DOHH2 (cell line): ENCODE measurements around the gene EZH2.

Source experiments
- H3F3A ChIP-seq: fragments of 200-600 bp; sonication (generic), shearing (Covaris generic); 2 replicates; pipeline ENCODE4 v1.6.0; 2016; ENCODE audit warnings: antibody characterized with exemption, mild to moderate bottlenecking; ENCODE audit not compliant: control insufficient read depth, insufficient read depth
- H3K27ac ChIP-seq: fragments of 200-600 bp; sonication (generic); 2 replicates; pipeline ENCODE4 v1.5.1; 2014; ENCODE audit warnings: low read depth, mild to moderate bottlenecking, low read length, moderate library complexity
- H3K27me3 ChIP-seq: fragments of 200-600 bp; sonication (generic); 2 replicates; pipeline ENCODE4 v1.6.1; 2014; ENCODE audit warnings: mild to moderate bottlenecking, low read length, mixed read lengths; ENCODE audit not compliant: control insufficient read depth
- H3K36me3 ChIP-seq: fragments of 200-600 bp; sonication (generic); 2 replicates; pipeline ENCODE4 v1.6.1; 2014; ENCODE audit warnings: mild to moderate bottlenecking, low read length, moderate library complexity, mixed read lengths; ENCODE audit not compliant: control insufficient read depth
- H3K4me1 ChIP-seq: fragments of 200-600 bp; sonication (generic); 2 replicates; pipeline ENCODE4 v1.6.1; 2014; ENCODE audit warnings: mild to moderate bottlenecking, low read length, mixed read lengths; ENCODE audit not compliant: control insufficient read depth
- H3K4me2 ChIP-seq: fragments of 200-600 bp; sonication (generic); 2 replicates; pipeline ENCODE4 v1.6.0; 2014; ENCODE audit warnings: mild to moderate bottlenecking, low read length, moderate library complexity
- H3K4me3 ChIP-seq: fragments of 200-600 bp; sonication (generic); 2 replicates; pipeline ENCODE4 v1.5.1; 2014; ENCODE audit warnings: mild to moderate bottlenecking, low read length, mixed read lengths
- H3K79me2 ChIP-seq: fragments of 200-600 bp; sonication (generic); 2 replicates; pipeline ENCODE4 v1.6.1; 2014; ENCODE audit warnings: mild to moderate bottlenecking, low read length, mixed read lengths; ENCODE audit not compliant: control insufficient read depth
- H3K9me2 ChIP-seq: fragments of 200-600 bp; sonication (generic); replicated peaks from 2 replicates; pipeline ENCODE4 v1.6.1; 2014; ENCODE audit warnings: mild to moderate bottlenecking, low read length, mixed read lengths; ENCODE audit not compliant: control insufficient read depth
- H3K9me3 ChIP-seq: fragments of 200-600 bp; sonication (generic); 2 replicates; pipeline ENCODE4 v1.6.1; 2014; ENCODE audit warnings: antibody characterized with exemption, low read length, mixed read lengths; ENCODE audit not compliant: control insufficient read depth, insufficient read depth
- H4K20me1 ChIP-seq: fragments of 200-600 bp; sonication (generic); 2 replicates; pipeline ENCODE4 v1.6.0; 2014; ENCODE audit warnings: low read depth, mild to moderate bottlenecking, antibody characterized with exemption, low read length, moderate library complexity; ENCODE audit not compliant: control insufficient read depth, insufficient read depth
- CTCF ChIP-seq: fragments of 200-600 bp; sonication (generic); IDR thresholded peaks from one replicate; pipeline ENCODE4 v1.5.1; 2014; ENCODE audit warnings: antibody characterized with exemption, mild to moderate bottlenecking, low read depth, low read length; ENCODE audit not compliant: poor library complexity, severe bottlenecking
- EZH2phosphoT487 ChIP-seq: fragments of 200-600 bp; sonication (generic); IDR thresholded peaks from 2 replicates; pipeline ENCODE4 v1.6.1; 2017; ENCODE audit warnings: borderline replicate concordance, mild to moderate bottlenecking, antibody characterized with exemption, low read length, moderate library complexity, mixed read lengths

The EZH2 gene

GRCh38 chr7:148770004-148770403 lies 114.1 kb downstream of the EZH2 start:
- Histone ChIP-seq H3K36me3 (peaks cover 95% of the 10 kb centered on the region), H3K27me3 (no peaks in the 10 kb centered on the region), H3K27ac (no peak overlapping the region), H3K79me2 (no peaks in the 10 kb centered on the region), H3K4me2 (no peak overlapping the region), H3K9me2 (no peaks in the 10 kb centered on the region), H4K20me1 (0 out of 2 replicates have a peak, but pooled peaks cover 4% of the 10 kb centered on the region), H3K4me1 (no peaks in the 10 kb centered on the region), H3K9me3 (no peaks in the 10 kb centered on the region), H3K4me3 (no peak overlapping the region), H3F3A (no peaks in the 10 kb centered on the region; the same call in 1 of the 2 replicates)
- TF ChIP-seq EZH2phosphoT487 = no peak
- no peak for TF ChIP-seq CTCF

- TF ChIP-seq EZH2phosphoT487 (no peak), CTCF (no peak)
- no peaks in the 10 kb centered on the region for H3K79me2 ChIP-seq
- H3K27me3 ChIP-seq = no peaks in the 10 kb centered on the region
- H3F3A ChIP-seq = no peaks in the 10 kb centered on the region; the same call in 1 of the 2 replicates
- H3K4me2 ChIP-seq = no peak overlapping the region
- no peak overlapping the region for H3K27ac ChIP-seq
- H3K4me3 ChIP-seq = no peak overlapping the region
- no peaks in the 10 kb centered on the region for H3K9me2 ChIP-seq
- H3K9me3 ChIP-seq = no peaks in the 10 kb centered on the region
- H4K20me1 ChIP-seq = no peaks in the 10 kb centered on the region
- H3K4me1 ChIP-seq = no peaks in the 10 kb centered on the region
- peaks cover 81% of the 10 kb centered on the region for H3K36me3 ChIP-seq
These were observed 120.5 kb downstream of the EZH2 start for GRCh38 chr7:148763622-148764021.

- no peak overlapping the region for H3K4me2 ChIP-seq
- H3K4me1 ChIP-seq = no peaks in the 10 kb centered on the region
- peaks cover 82% of the 10 kb centered on the region for H3K36me3 ChIP-seq
- H3K27ac ChIP-seq = no peak overlapping the region
- no peaks in the 10 kb centered on the region; the same call in 1 of the 2 replicates for H3F3A ChIP-seq
- TF ChIP-seq EZH2phosphoT487 (no peak), CTCF (no peak)
- H3K4me3 ChIP-seq = no peak overlapping the region
- H3K79me2 ChIP-seq = 0 out of 2 replicates have a peak, but pooled peaks cover 2% of the 10 kb centered on the region
- H3K9me2 ChIP-seq = no peaks in the 10 kb centered on the region
- no peaks in the 10 kb centered on the region for H3K27me3 ChIP-seq
- no peaks in the 10 kb centered on the region for H4K20me1 ChIP-seq
- no peaks in the 10 kb centered on the region for H3K9me3 ChIP-seq
These were observed 122.4 kb downstream of the EZH2 start for GRCh38 chr7:148761499-148762278.
